OCI-LY3 (cell line): ENCODE measurements around the gene FNIP2.

Experiments
- CTCF ChIP-seq: fragments of 200-600, 300-600 bp; sonication (generic); IDR thresholded peaks from 2 replicates; pipeline ENCODE4 v1.5.1; 2014; ENCODE audit warnings: antibody characterized with exemption, low read length, low read depth
- EZH2phosphoT487 ChIP-seq: fragments of 200-600 bp; shearing (Covaris generic); IDR thresholded peaks from 2 replicates; pipeline ENCODE4 v1.6.1; 2018; ENCODE audit warnings: antibody characterized with exemption, mixed run types, low read depth

- no peak for TF ChIP-seq CTCF
- no peak for TF ChIP-seq EZH2phosphoT487
Observed at GRCh38 chr4:158823461-158823873, 54.6 kb downstream of the FNIP2 start.
